SJSA1 (cell line): ENCODE measurements around the gene SYT12. TPM values are rescaled to one million over a fixed set of nuclear protein-coding genes. Genes with fewer than 3 reads are reported as not detected.

Experiments
- DNase-seq, 2 experiments: peaks; one replicate each; pipeline ENCODE4 v3.0.0-alpha.2; 2015 to 2020; ENCODE audit warnings: low spot score in 2 of 2, low read depth in 1 of 2
- H3K27ac ChIP-seq: fragments of 250-450 bp; sonication (Bioruptor Pico); 2 replicates; pipeline ENCODE4 v1.5.1; 2020; ENCODE audit warnings: mild to moderate bottlenecking, moderate library complexity
- H3K27me3 ChIP-seq: fragments of 250-450 bp; sonication (Bioruptor Pico); replicated peaks from 2 replicates; pipeline ENCODE4 v1.5.1; 2020; ENCODE audit warnings: mild to moderate bottlenecking, moderate library complexity
- H3K36me3 ChIP-seq: fragments of 250-450 bp; sonication (Bioruptor Pico); 2 replicates; pipeline ENCODE4 v1.5.1; 2020; ENCODE audit warnings: mild to moderate bottlenecking
- H3K4me1 ChIP-seq: fragments of 250-450 bp; sonication (Bioruptor Pico); replicated peaks from 2 replicates; pipeline ENCODE4 v1.6.1; 2021; ENCODE audit warnings: mild to moderate bottlenecking
- H3K4me3 ChIP-seq: fragments of 250-450 bp; sonication (Bioruptor Pico); 2 replicates; pipeline ENCODE4 v1.5.1; 2020; ENCODE audit warnings: mild to moderate bottlenecking
- H3K9me3 ChIP-seq: fragments of 250-450 bp; sonication (Bioruptor Pico); replicated peaks from 2 replicates; pipeline ENCODE4 v1.5.1; 2020; ENCODE audit warnings: mild to moderate bottlenecking
- total RNA-seq: library from RNA; depleted of rRNA; stranded (reverse); fragments of >200 nt; shearing (Covaris generic); gene quantifications from 2 replicates; pipeline ENCODE4 v1.2.3, GENCODE V29; 2014; rRNA removed

The SYT12 gene
- total RNA-seq: 0.13 and 0.29 TPM in 2 replicates

GRCh38 chr11:67022961-67023956, at the start of gene SYT12:
Gene SYT12 (plus strand): TSS chr11:67023134. CDS start chr11:67030145, 7,011 bp downstream.
- H3K9me3 ChIP-seq: no peaks in the 10 kb centered on the region
- peak within 1 kb of the TSS; percentile 29 for H3K4me3 ChIP-seq
- DNase-seq: peak in 1 of 2 experiments; percentile 60
- H3K27me3 ChIP-seq: peaks cover 4% of the 10 kb centered on the region
- no peaks in the 10 kb centered on the region for H3K36me3 ChIP-seq
- no peak within 1 kb of the TSS for H3K27ac ChIP-seq
- H3K4me1 ChIP-seq: peaks cover 34% of the 10 kb centered on the region

GRCh38 chr11:66973956-66974580, 48.9 kb upstream of the SYT12 start:
- H3K27ac ChIP-seq: no peak overlapping the region
- no peak for DNase-seq

GRCh38 chr11:66974724-66975404, 48.1 kb upstream of the SYT12 start, which contains the start of gene C11orf86:
Gene C11orf86 (plus strand): TSS chr11:66975304. CDS start chr11:66975363, 59 bp downstream.
- H3K9me3 ChIP-seq: peaks cover 15% of the 10 kb centered on the region
- H3K27me3 ChIP-seq: no peaks in the 10 kb centered on the region
- no peak within 1 kb of the TSS for H3K4me3 ChIP-seq
- no peak for DNase-seq
- no peaks in the 10 kb centered on the region for H3K36me3 ChIP-seq
- H3K4me1 ChIP-seq: peaks cover 22% of the 10 kb centered on the region
- no peak within 1 kb of the TSS for H3K27ac ChIP-seq

More at GRCh38 chr11:66973956-66974580, 48.9 kb upstream of the SYT12 start:
- Histone ChIP-seq H3K4me1 (peaks cover 28% of the 10 kb centered on the region), H3K27me3 (no peaks in the 10 kb centered on the region), H3K4me3 (no peak overlapping the region), H3K9me3 (peaks cover 9% of the 10 kb centered on the region), H3K36me3 (no peaks in the 10 kb centered on the region)

GRCh38 chr11:66975405-66976027, 47.4 kb upstream of the SYT12 start:
- Histone ChIP-seq H3K36me3 (no peaks in the 10 kb centered on the region), H3K9me3 (peaks cover 15% of the 10 kb centered on the region), H3K4me1 (peaks cover 15% of the 10 kb centered on the region), H3K27ac (no peak overlapping the region), H3K27me3 (no peaks in the 10 kb centered on the region), H3K4me3 (no peak overlapping the region)
- DNase-seq: no peak

- Histone ChIP-seq H3K27me3 (no peaks in the 10 kb centered on the region), H3K36me3 (no peaks in the 10 kb centered on the region), H3K9me3 (peaks cover 15% of the 10 kb centered on the region), H3K4me1 (peaks cover 10% of the 10 kb centered on the region), H3K27ac (no peak overlapping the region), H3K4me3 (no peak overlapping the region)
- peak in 1 of 2 experiments; percentile 53 for DNase-seq
These were observed 46.9 kb upstream of the SYT12 start for GRCh38 chr11:66976028-66976467.

GRCh38 chr11:66976925-66977324, 46.0 kb upstream of the SYT12 start:
- no peak overlapping the region for H3K4me3 ChIP-seq
- no peak overlapping the region for H3K27ac ChIP-seq
- no peak for DNase-seq
- H3K4me1 ChIP-seq: peaks cover 9% of the 10 kb centered on the region
- H3K9me3 ChIP-seq: peaks cover 15% of the 10 kb centered on the region
- no peaks in the 10 kb centered on the region for H3K36me3 ChIP-seq
- H3K27me3 ChIP-seq: no peaks in the 10 kb centered on the region

GRCh38 chr11:66978229-66978628, 44.7 kb upstream of the SYT12 start:
- peaks cover 17% of the 10 kb centered on the region for H3K4me1 ChIP-seq
- no peak overlapping the region for H3K27ac ChIP-seq
- H3K9me3 ChIP-seq: peaks cover 15% of the 10 kb centered on the region
- H3K4me3 ChIP-seq: no peak overlapping the region
- H3K36me3 ChIP-seq: no peaks in the 10 kb centered on the region
- DNase-seq: no peak
- no peaks in the 10 kb centered on the region for H3K27me3 ChIP-seq

- Histone ChIP-seq H3K9me3 (peaks cover 15% of the 10 kb centered on the region), H3K27me3 (no peaks in the 10 kb centered on the region), H3K4me3 (no peak overlapping the region), H3K4me1 (peaks cover 17% of the 10 kb centered on the region), H3K36me3 (no peaks in the 10 kb centered on the region), H3K27ac (no peak overlapping the region)
- DNase-seq: no peak
These were observed 44.2 kb upstream of the SYT12 start for GRCh38 chr11:66978717-66979116.

- Histone ChIP-seq H3K27ac (no peak overlapping the region), H3K4me3 (no peak overlapping the region), H3K27me3 (no peaks in the 10 kb centered on the region), H3K36me3 (no peaks in the 10 kb centered on the region), H3K4me1 (peaks cover 20% of the 10 kb centered on the region), H3K9me3 (peaks cover 15% of the 10 kb centered on the region)
- no peak for DNase-seq
These were observed 43.5 kb upstream of the SYT12 start for GRCh38 chr11:66979336-66979980.

GRCh38 chr11:66981976-66982578, 40.9 kb upstream of the SYT12 start:
- DNase-seq: peak; percentile 99
- H3K4me3 ChIP-seq: no peak overlapping the region
- no peak overlapping the region for H3K27ac ChIP-seq
- no peaks in the 10 kb centered on the region for H3K36me3 ChIP-seq
- H3K9me3 ChIP-seq: peaks cover 15% of the 10 kb centered on the region
- peaks cover 24% of the 10 kb centered on the region for H3K4me1 ChIP-seq
- H3K27me3 ChIP-seq: no peaks in the 10 kb centered on the region

- no peak for DNase-seq
- Histone ChIP-seq H3K27me3 (no peaks in the 10 kb centered on the region), H3K4me3 (no peak overlapping the region), H3K4me1 (peaks cover 31% of the 10 kb centered on the region), H3K9me3 (peaks cover 13% of the 10 kb centered on the region), H3K27ac (no peak overlapping the region), H3K36me3 (no peaks in the 10 kb centered on the region)
These were observed 39.5 kb upstream of the SYT12 start for GRCh38 chr11:66983275-66983924.

- H3K27me3 ChIP-seq: no peaks in the 10 kb centered on the region
- H3K4me3 ChIP-seq: no peak overlapping the region
- no peaks in the 10 kb centered on the region for H3K9me3 ChIP-seq
- H3K36me3 ChIP-seq: no peaks in the 10 kb centered on the region
- peaks cover 31% of the 10 kb centered on the region for H3K4me1 ChIP-seq
- DNase-seq: no peak
- H3K27ac ChIP-seq: no peak overlapping the region
These were observed 37.3 kb upstream of the SYT12 start for GRCh38 chr11:66985508-66986177.
